ENCODE data around the gene TRPM3. TPM values are rescaled to one million over a fixed set of nuclear protein-coding genes. Genes with fewer than 3 reads are reported as not detected.

Gene TRPM3
- total and polyA plus RNA-seq, 9 of the 15 experiments (the other 6 are each of a cell fraction or from before 2014, with no cell fraction given) = 0.04 TPM; not detected in 8

- TF ChIP-seq UBTF (IDR thresholded peaks at IDR 0.05; ENCODE audit: borderline replicate concordance in 1 of 2, low read depth in 2 of 2, low read length in 2 of 2) (no peak), TSHZ1 (CRISPR knock-in tag; IDR thresholded peaks at IDR 0.05) (no peak), DMBX1 (CRISPR knock-in tag; IDR thresholded peaks at IDR 0.05; ENCODE audit: borderline replicate concordance) (no peak), ARID4B (CRISPR knock-in tag; IDR thresholded peaks at IDR 0.05) (no peak)
These were observed 603.4 kb downstream of the TRPM3 start (continued) for GRCh38 chr9:70517926-70518610.

Measured in K562 (cell line).